NCI-H2171 treated with DMSO at 0.1 percent for 48 hours (cell line): ENCODE results near the gene PDLIM5.
A peak's percentile ranks its signal among the peaks of the same experiment; 100 is the strongest.
"Not testable (repeated sequence)": the region's sequence is repeated elsewhere in the genome, so short reads cannot be mapped to it uniquely, and the experiment has no call there.

Experiments
- DNase-seq: peaks from one replicate; lab custom pipeline; 2025; lab: John Stamatoyannopoulos, UW

The PDLIM5 gene

GRCh38 chr4:94653095-94653649 is 201.4 kb downstream of the PDLIM5 start:
- no peak for DNase-seq

- DNase-seq = no peak
Observed at GRCh38 chr4:94653984-94654609, 202.4 kb downstream of the PDLIM5 start.

DNA sequence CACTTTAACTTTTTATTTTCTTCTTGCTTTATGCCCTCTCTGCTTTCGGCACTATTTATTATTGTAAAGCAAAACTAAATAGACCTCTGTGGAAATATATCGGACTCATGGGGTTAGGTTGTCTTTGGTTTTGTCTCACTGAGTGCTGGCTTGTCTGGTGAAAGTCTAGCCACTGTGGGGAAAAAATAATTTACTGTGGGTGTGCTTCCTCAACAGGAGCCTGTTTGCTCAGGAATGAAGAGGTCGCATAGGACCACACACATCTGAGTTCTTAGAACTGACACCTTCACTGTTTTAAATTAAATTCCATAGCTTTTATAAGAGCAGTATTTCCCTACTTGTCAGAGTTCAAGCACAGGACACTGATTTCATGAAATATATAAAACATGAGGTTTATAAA is 203.0 kb downstream of the PDLIM5 start:
- no peak for DNase-seq

GRCh38 chr4:94660614-94661013 is 208.9 kb downstream of the PDLIM5 start:
- DNase-seq = no peak

- not testable (repeated sequence) for DNase-seq
Observed at GRCh38 chr4:94665021-94665420, 213.3 kb downstream of the PDLIM5 start.

DNA sequence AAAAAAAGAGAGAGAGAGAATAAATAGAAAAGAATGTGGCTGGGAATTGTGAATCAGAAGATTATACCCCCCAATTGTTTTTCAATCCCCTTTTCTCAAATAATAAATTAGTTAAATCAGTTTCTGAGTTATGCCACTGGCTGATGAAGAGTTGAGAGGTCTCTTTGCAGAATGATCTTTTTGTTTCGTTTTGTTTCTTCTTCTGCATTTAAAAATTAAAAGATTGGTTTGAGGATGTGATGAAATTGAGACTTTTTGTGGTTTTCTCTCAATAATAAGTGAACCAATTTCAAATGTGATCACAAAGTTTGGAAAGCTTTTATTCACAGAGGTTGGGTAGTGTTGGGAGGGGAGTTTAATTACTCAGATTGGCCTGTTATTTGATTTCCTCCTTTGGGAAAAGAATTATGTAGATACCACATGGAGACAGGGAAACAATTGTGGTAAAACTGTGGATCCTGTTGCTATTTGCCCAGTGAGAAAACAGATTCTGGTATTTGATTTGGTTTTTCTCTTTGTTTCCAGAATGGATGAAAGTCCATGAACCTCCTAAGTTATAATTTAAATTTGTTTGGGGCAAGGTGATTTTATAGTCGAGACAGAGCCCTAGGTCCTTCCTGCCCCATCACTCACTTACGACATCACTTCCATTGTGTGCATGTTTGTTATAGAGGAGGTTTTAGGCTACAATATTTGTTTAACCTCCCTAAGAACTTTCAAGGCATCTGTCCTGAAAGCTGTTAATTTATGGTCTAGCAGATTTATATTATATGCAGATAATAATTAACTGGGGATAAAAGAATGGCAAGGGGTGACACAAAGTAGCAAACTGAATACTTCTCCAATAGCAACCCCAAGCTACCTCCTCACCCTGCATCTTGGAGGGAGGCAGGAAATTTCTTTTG is 214.0 kb downstream of the PDLIM5 start:
- DNase-seq = no peak

DNA sequence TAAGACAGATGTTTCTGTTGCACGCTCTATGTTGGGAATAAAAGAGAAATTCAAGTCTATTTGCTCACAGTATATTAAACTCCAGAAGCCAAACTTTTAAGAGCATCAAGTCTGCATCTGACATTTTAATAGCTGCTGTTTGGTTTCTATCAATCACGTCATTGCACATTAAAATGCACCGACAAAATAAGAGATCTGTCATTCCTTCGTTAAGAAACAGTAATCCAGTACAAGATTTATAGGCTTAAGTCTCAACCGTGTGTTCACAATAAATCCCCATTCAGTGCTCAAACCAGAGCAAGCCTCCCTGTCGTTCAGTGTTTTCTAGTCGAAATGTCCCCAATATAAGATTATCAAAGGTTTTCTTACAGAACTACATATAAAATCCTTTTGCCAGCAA is 217.0 kb downstream of the PDLIM5 start:
- DNase-seq = no peak

- DNase-seq = no peak
Observed at GRCh38 chr4:94669672-94670664, 218.2 kb downstream of the PDLIM5 start.

GRCh38 chr4:94671113-94671512 is 219.4 kb downstream of the PDLIM5 start:
- DNase-seq = no peak

DNA sequence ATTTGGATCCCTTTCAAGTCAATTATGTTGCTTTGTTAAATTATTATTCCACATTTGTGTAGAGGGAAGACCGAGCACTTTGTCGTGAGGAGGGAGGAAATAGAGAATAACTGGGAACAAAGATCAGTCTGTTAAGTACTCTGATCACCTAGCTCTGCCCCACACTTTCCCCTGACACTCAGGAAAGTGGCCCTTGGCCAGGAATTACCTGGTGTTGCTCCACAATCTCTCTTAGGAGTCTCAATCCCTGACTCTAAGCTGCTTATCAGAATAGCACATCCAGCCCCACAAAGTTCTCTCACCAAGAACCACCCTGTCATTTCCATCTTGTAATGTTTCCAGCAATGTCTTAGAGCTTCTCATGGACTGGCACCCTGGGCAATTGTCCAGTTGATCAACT is 222.2 kb downstream of the PDLIM5 start:
- no peak for DNase-seq

GRCh38 chr4:94676970-94677369 is 225.2 kb downstream of the PDLIM5 start:
- DNase-seq = peak; percentile 38

- DNase-seq = no peak
Observed at GRCh38 chr4:94678896-94679295, 227.2 kb downstream of the PDLIM5 start.

- no peak for DNase-seq
Observed at GRCh38 chr4:94680176-94680862, 228.6 kb downstream of the PDLIM5 start.

GRCh38 chr4:94686086-94686485 is 234.3 kb downstream of the PDLIM5 start:
- no peak for DNase-seq

- DNase-seq = no peak
Observed at GRCh38 chr4:94689155-94689860, 237.6 kb downstream of the PDLIM5 start.

- no peak for DNase-seq
Observed at GRCh38 chr4:94690851-94691254, 239.1 kb downstream of the PDLIM5 start.

GRCh38 chr4:94691552-94691951 is 239.8 kb downstream of the PDLIM5 start:
- no peak for DNase-seq

DNA sequence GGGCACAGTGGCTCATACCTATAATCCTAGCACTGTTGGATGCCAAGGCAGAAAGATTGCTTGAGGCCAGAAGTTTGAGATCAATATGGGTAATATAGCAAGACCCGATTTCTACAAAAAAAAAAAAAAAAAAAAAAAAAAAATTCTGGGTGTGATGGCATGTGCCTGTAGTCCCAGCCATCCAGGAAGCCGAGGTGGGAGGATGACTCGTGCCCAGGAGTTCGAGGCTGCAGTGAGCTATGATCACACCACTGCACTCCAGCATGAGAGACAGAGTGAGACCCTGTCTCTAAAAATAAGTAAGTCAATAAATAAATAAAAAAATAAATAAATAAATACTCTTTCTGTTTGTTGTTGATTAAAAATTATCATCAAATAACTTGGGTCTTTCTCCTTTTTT is 243.6 kb downstream of the PDLIM5 start:
- DNase-seq = no peak

DNA sequence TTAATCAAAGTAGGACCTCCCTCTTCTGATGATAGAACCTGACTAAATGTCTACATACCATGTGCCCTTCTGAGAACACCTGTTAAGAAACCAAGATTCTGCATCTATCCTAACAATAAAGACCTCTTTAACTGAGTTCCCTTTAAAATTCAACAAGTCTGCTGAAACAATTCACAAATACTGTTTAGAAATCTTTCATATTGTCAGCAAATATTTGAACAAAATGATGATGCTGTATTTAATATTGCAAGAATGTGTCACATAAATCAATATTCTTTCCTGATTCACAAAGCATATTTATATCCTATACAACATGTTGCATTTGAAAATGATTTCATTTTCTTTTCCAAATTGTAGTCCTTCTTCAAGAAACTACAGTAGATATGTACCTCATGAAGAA is 246.4 kb downstream of the PDLIM5 start:
- DNase-seq = no peak

DNA sequence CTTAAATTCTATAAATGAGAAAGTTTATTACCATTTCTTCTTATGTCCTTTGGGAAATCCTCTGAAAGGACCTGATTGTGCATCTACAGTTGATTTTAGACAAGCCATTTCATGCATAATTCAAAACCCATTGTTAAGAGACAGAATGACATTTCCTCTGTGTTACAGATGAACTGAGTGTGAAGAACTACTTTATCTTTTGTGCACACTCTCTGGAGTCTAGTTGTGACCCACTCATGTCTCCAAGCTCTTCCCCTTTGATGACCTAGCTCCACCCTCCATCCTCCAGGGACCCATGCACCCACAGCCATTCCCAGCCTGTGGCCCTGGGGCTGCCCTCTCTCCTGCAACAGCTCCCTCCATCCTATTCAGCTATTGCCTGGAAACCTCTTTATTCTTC is 248.6 kb downstream of the PDLIM5 start:
- DNase-seq = no peak
